Raji (cell line): ENCODE measurements around the gene YEATS4.

Source experiments
- POLR2A ChIP-seq: IDR thresholded peaks from 2 replicates; pipeline ENCODE4 v1.6.1; 2011; ENCODE audit warnings: low read depth, low read length, control low read depth; ENCODE audit not compliant: insufficient read depth

The YEATS4 gene

DNA sequence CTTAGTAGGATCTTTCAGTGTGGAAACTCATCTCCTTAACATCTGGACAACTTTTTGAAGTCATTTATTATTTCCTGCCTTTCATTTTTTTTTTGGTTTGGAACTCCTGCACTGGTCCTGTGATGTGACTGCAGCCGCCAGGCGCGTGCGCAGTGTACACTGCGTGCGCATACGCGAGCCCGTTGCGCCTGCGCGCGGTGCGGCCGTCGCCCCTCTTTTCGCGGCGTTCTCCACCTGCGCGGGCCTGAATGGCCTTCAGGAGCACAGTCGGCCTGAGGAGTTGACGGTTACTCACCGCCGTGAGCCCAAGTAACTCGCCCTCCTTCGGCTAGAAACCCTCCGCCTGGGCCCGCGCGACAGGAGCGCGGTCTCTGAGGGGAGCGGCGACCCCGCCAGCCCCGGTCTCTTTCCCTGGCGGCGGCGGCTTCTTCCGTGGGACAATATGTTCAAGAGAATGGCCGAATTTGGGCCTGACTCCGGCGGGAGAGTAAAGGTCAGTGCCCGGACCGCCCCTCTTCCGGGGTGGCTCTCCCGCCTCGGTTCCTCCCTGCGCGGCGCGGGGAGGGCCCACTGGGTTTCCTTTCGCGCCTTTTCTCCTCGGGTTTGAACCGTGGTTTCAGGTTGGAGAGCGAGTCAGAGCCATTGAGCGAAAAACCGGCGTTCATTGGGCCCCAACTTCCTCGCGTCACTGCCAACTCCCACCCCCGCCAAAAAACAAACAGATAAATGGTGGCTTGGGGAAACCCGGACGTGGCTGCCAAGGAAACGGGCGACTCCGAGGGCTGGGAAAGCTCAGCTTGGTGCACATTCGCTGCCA is at the start of gene YEATS4:
YEATS4 (plus strand) TSS at position 213 of the 817 bp plus-strand sequence; CDS start at position 443, 230 bp downstream.
- TF ChIP-seq POLR2A = peak; percentile 88

DNA sequence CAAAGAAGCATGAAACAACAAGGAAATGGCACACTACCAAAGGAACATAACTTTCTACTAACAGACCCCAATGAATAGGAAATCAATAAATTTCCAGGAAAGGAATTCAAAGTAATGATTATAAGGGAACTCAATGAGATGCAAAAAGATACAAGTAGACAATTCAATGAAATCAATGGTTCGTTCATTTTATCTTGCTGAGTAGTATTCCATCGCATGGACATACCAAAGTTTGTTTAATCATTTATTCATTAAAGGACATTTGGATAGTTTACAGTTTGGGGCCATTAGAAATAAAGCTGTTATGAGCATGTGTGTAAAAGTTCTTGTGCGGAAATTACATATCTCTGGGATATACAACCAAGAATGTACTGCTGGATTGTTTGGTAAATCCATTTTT is 46.3 kb upstream of the YEATS4 start:
- TF ChIP-seq POLR2A = no peak

DNA sequence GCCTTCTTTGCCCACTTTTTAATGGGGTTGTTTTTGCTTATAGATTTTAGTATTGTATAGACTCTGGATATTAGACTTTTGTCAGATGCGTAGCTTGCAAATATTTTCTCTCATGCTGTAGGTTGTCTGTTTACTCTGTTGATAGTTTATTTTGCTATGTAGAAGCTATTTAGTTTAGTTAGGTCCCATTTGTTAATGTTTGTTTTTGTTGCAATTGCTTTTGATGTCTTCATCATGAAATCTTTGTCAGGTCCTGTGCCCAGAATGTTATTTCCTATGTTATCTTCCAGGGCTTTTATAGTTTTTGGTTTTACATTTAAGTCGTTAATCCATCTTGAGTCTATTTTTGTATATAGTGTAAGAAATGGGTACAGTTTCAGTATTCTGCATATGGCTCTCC is 41.3 kb upstream of the YEATS4 start:
- TF ChIP-seq POLR2A = no peak

DNA sequence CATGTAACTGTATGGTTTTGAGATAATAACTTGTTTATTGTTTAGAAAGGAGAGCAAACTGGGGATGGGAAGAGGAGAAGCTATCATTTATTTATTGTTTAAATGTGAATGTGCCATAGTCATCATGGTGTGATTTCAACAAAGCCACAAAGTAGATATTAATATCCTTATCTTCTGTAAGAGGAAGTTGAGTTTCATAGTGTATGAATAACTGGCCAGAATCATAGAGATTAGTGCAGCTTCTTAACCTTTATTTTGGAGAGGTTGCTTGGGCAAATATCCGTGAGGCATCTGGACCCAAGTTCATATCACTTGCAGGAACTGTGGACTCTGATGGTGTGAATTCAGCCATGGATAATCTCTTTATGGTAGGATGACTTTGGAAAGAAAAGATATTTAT is 38.2 kb upstream of the YEATS4 start:
- no peak for TF ChIP-seq POLR2A

DNA sequence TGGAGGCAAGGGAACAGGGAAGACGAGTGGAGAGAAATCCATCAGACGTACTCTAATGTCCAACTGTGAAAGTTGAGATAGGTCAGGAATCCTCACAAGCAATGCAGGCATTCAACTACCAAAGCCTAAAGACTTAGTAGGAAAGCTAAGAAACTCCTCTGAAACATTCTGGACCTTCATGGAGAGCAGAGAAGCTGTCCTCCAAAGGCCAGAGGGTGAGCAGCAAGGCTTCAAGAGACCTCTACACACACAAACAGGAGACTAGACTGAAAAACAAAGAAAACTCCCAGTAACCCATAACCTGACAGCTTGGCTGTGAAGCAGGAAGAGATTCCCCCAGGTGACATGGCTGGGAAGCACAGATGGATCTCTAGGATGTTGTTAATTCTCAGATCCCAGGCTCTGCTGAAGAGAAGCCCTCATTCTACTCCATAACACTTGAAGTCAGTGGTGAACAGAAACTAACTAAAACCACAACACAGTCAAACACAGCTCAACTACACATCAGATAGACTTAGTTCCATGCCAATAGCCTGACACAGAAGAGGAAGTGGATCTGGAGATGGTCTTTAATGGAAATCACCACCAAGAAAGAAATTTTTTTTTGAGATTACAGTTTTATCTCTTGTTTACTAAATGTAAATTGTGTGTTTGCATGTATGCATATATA is 34.6 kb upstream of the YEATS4 start:
- no peak for TF ChIP-seq POLR2A

DNA sequence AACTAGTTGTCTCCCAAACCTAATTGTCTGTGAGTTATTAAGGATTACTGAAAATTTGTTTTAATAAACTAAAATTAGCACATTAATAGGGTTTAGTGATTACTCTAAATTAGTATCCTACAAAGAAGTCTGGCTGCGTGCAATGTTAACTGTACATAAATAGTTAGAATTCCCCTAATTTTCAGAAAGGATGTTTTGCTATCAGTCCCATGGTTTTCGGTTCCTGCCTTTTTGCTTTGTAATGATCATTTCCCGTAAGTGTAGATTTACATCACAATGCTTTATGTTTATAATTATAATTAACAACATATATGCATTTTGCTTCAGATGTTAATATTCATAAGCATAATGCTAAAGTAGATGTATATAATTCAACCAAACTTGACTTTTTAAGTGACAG is 31.1 kb upstream of the YEATS4 start:
- no peak for TF ChIP-seq POLR2A

DNA sequence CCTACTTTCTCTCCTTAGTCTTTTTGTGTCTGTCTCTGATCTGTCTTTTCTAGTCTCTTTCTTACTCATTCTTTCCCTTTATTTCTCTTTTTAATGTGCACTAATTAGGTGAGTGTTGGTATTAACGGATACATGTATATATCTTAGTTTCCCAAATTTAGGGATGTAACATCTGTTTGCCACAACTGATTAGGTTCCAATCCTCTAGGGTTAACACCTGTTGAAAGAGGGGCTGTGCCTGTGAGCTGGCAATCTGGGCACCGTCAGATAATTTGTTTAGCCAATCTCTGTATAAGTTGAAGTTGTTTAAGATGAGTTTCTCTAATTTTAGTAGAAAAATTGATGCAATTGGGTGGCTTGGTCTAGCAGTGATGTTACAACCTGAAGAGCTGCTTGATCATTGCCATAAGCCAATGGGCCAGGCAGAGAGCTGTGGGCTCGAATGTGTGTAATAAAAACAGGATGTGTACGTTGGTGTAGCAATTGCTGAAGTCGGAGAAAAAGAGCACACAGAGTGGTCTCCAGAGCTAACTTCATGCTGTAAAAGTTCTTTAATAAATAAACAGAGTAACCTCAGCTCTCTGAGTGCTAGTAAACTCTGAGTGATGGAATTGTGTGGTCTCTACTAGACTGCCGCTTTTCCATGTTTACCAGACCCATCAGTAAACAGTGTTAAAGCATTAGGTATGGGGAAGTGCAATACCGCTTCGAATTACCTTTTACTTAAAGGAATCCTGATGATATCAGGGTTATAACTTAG is 29.7 kb upstream of the YEATS4 start:
- TF ChIP-seq POLR2A = no peak

DNA sequence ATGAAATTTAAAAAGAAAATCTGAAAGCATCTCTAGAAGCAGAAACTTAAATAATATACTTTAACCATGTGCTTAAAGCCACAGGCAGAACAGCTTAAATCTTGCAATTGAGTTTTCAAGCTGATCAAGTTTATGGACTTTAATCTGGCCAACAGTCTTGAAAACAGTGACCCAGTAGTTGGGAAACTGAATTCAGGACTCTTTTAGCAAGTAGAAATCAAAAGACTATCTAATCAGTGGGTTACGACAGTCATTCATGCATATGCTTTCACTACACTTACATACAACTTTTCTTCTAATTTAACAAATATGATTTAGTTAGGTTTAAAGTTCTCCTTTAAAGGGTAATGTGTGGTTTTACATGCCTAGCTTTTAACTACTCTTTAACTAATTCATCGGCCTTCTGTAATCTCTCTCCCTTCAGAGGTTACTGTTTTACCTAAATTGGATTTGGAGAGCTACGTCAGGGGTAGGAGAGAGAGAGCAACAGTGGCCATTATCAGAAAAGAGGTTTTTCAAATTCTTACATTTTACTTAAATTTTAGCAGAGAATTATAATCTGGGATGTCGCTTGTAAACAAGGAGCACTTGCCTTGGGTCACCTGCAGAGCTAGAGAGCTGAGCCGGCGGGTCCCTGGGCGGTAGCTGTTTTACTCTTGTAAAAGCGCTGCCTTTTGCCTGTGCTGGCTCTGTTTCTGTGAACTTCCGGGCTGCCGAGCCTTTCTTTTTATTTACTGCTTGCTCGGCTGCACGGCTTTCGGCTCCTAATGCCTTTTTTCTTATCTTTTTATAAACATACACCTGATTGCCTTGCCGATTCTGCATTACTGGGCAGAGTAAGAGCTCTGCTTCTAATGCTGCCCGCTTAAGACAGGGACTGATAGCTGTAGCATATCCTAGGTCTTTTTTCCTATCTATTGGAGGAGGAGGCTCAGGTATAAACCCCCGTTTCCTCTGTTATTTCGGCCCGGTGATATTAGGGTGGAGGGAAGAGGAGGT is 28.8 kb upstream of the YEATS4 start:
- TF ChIP-seq POLR2A = no peak

DNA sequence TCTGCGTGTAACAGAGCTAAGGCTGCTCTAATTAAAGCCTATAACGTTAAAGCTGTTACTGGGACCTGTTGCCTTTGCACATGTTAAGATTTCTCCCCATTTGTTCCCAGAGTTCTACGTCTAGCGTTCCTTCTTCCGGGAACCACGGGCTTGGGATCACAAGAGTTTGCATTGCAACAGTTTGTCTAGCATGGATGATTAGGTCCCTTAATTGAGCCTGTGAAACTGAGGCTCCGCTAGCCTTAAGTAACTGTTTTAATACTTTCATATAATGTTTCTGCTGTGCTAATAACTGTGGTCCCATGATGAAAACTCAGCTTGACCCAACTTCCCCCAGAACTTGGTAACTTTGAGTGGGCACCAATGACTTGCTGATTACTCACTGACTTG is 28.0 kb upstream of the YEATS4 start:
- TF ChIP-seq POLR2A = no peak

DNA sequence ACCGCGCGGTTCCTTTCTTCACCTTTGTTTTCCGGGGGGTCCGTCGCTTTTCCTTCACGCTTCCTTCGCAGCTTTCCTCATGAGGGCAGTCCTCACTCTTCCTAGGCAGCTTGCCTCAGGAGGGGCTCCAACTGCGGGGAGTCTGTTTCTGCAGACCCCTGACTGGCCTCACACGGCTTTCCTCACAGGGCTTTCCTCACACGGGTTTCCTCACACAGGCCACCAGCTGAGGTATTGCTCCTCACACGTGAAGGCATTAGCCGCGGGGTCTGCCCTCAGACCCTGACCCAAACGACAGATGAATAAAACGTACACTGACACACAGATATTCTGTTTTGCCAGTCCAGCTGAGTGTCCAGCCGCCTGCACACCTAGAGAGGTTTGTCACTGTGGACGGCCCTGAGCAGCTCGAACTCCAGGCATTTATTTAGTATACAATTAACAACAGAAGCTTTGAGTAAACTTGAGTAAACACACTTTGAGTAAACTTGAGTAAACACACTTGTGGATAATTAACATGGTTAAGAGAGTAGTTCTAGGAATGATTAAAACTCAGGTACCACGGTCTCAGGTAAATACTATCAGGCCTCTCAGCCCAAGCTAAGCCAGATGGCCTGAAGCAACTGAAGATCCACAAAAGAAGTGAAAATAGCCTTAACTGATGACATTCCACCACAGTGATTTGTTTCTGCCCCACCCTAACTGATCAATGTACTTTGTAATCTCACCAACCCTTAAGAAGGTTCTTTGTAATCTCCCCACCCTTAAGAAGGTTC is 27.4 kb upstream of the YEATS4 start:
- no peak for TF ChIP-seq POLR2A

DNA sequence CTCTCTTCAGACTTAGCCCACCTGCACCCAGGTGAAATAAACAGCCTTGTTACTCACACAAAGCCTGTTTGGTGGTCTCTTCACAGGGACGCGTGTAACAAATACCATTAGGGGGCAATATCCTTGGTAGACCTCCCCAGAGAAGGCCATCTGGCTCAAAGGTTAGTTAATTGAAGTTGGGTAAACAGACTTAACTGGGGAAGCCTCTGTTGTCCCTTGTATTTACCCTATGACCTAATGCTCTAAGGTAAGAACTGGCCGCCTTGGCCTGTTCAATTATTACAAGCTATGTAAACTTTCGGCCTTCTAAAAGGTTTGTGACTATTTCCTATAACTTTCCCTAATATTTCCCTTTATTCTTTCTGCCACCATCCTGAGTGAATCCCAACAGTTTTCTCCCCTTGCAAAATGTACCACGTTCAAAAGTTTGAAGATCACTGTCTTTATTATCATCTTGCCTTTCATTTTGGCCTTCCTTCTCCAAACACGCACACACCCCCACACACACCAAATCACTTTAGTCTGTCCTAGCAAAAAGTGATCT is 26.7 kb upstream of the YEATS4 start:
- no peak for TF ChIP-seq POLR2A

DNA sequence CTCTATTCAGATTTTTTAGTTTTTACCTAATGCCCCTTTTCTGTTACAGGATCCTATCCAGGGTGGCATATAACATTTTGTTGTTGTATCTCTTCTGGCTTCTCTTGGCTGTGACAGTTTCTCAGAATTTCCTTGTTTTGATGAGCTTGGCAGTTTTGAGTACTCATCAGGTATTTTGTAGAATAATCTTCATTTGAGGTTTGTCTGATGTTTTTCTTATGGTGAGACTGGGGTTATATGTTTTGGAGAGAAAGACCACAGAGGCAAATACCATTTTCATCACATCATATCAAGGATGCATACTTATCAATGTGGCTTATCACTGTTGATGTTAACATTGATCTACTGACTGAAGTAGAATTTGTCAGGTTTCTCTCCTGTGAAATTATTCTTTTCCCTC is 25.4 kb upstream of the YEATS4 start:
- no peak for TF ChIP-seq POLR2A

DNA sequence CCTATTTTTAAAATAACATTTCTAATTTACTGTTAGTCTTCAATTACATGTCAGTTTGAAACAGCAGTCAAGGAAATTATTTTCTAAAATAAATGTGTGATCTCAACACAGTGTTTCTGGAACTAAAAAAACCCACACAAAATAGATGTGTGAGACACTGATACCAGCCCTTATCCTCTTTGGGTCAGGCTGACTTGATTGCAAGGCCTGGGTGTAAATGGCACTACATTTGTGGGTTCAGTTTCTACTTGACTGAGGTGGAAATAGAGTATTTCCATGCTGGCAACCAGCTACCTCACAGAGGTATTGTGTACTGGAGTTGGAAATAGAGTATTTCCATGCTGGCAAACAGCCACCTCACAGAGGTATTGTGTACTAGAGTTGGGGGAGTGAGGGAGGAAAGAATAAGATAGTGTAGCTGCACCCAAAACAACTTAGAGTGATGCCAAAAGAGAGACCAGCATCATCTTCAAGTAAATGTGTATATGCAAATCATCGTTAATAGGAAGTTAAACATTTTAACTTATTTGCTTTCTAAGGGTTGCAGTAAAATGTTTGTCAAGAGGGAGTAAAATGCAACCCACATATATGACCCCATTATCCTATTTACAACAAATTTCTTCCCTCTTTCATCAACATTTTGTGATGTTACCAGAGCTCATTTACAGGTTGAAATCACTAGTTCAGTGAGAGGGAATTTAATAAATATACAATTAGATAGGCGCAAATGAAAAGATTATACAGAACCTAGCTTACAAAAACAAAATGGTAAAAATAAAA is 22.0 kb upstream of the YEATS4 start:
- TF ChIP-seq POLR2A = peak; percentile 29; the same call in 1 of the 2 replicates
